H9 (cell line): ENCODE data around the gene IRF6. TPM values are rescaled to one million over a fixed set of nuclear protein-coding genes. Genes with fewer than 3 reads are reported as not detected.

Experiments
- DNase-seq: peaks from one replicate; pipeline ENCODE4 v3.0.0-alpha.2; 2017
- H2AFZ ChIP-seq: one replicate; pipeline ENCODE4 v1.6.1; 2013; ENCODE audit warnings: mild to moderate bottlenecking, low read length, control low read depth, moderate library complexity
- H2AK5ac ChIP-seq: 2 replicates; pipeline ENCODE4 v1.6.1; 2013; ENCODE audit warnings: low read length, control low read depth, mixed read lengths; ENCODE audit not compliant: insufficient read length
- H2BK120ac ChIP-seq: one replicate; pipeline ENCODE4 v1.6.1; 2013; ENCODE audit warnings: low read depth, mild to moderate bottlenecking, low read length, control low read depth, inconsistent platforms; ENCODE audit not compliant: poor library complexity, severe bottlenecking
- H2BK12ac ChIP-seq: 2 replicates; pipeline ENCODE4 v1.6.1; 2013; ENCODE audit warnings: low read length, control low read depth, mixed read lengths, low read depth; ENCODE audit not compliant: insufficient read length
- H2BK15ac ChIP-seq: 2 replicates; pipeline ENCODE4 v1.6.1; 2013; ENCODE audit warnings: low read depth, low read length, control low read depth
- H2BK20ac ChIP-seq: one replicate; pipeline ENCODE4 v1.6.1; 2013; ENCODE audit warnings: low read depth, mild to moderate bottlenecking, low read length, control low read depth, inconsistent platforms; ENCODE audit not compliant: poor library complexity, severe bottlenecking
- H2BK5ac ChIP-seq: 2 replicates; pipeline ENCODE4 v1.6.1; 2013; ENCODE audit warnings: low read length, control low read depth, mixed read lengths; ENCODE audit not compliant: insufficient read length
- H3K14ac ChIP-seq: 2 replicates; pipeline ENCODE4 v1.6.1; 2013; ENCODE audit warnings: low read length, control low read depth; ENCODE audit not compliant: insufficient read depth
- H3K18ac ChIP-seq: 2 replicates; pipeline ENCODE4 v1.6.1; 2013; ENCODE audit warnings: low read depth, mild to moderate bottlenecking, mixed read lengths, low read length, control low read depth; ENCODE audit not compliant: insufficient read length
- H3K23ac ChIP-seq: 2 replicates; pipeline ENCODE4 v1.6.1; 2013; ENCODE audit warnings: low read length, control low read depth, mixed read lengths, low read depth; ENCODE audit not compliant: insufficient read length
- H3K23me2 ChIP-seq: 2 replicates; pipeline ENCODE4 v1.6.1; 2013; ENCODE audit warnings: low read depth, mild to moderate bottlenecking, mixed read lengths, low read length, control low read depth; ENCODE audit not compliant: insufficient read length, poor library complexity, severe bottlenecking
- H3K27ac ChIP-seq: 2 replicates; pipeline ENCODE4 v1.5.1; 2013; ENCODE audit warnings: low read length, control low read depth, mixed read lengths, low read depth; ENCODE audit not compliant: insufficient read length
- H3K27me3 ChIP-seq: 2 replicates; pipeline ENCODE4 v1.6.1; 2013; ENCODE audit warnings: low read length, control low read depth, inconsistent platforms; ENCODE audit not compliant: insufficient read depth
- H3K4ac ChIP-seq: 2 replicates; pipeline ENCODE4 v1.6.1; 2013; ENCODE audit warnings: low read depth, mild to moderate bottlenecking, control low read depth, inconsistent platforms, low read length, moderate library complexity
- H3K4me1 ChIP-seq: 2 replicates; pipeline ENCODE4 v1.6.1; 2013; ENCODE audit warnings: low read length, control low read depth, inconsistent platforms; ENCODE audit not compliant: insufficient read depth
- H3K4me2 ChIP-seq: 2 replicates; pipeline ENCODE4 v1.6.1; 2013; ENCODE audit warnings: low read length, control low read depth, mixed read lengths; ENCODE audit not compliant: insufficient read length, insufficient read depth
- H3K56ac ChIP-seq: 2 replicates; pipeline ENCODE4 v1.6.1; 2013; ENCODE audit warnings: low read depth, mild to moderate bottlenecking, mixed read lengths, low read length, control low read depth; ENCODE audit not compliant: insufficient read length
- H3K79me1 ChIP-seq: 2 replicates; pipeline ENCODE4 v1.6.1; 2013; ENCODE audit warnings: low read depth, mild to moderate bottlenecking, moderate library complexity, low read length, control low read depth, inconsistent platforms; ENCODE audit not compliant: insufficient read depth, poor library complexity, severe bottlenecking
- H3K79me2 ChIP-seq: 2 replicates; pipeline ENCODE4 v1.6.1; 2013; ENCODE audit warnings: low read length, control low read depth, inconsistent platforms; ENCODE audit not compliant: insufficient read depth
- H3K9ac ChIP-seq: 2 replicates; pipeline ENCODE4 v1.6.1; 2013; ENCODE audit warnings: low read length, control low read depth, mixed read lengths; ENCODE audit not compliant: insufficient read length; ENCODE audit errors: extremely low read depth
- H3K9me3 ChIP-seq: one replicate; pipeline ENCODE4 v1.6.1; 2013; ENCODE audit warnings: low read depth, low read length, inconsistent platforms; ENCODE audit not compliant: control insufficient read depth
- H3T11ph ChIP-seq: one replicate; pipeline ENCODE4 v1.6.1; 2013; ENCODE audit warnings: mild to moderate bottlenecking, low read length, control low read depth, inconsistent platforms
- H4K20me1 ChIP-seq: one replicate; pipeline ENCODE4 v1.6.1; 2013; ENCODE audit not compliant: control insufficient read depth, insufficient read length, insufficient read depth
- H4K5ac ChIP-seq: 2 replicates; pipeline ENCODE4 v1.6.1; 2013; ENCODE audit warnings: low read depth, mild to moderate bottlenecking, mixed read lengths, low read length, control low read depth; ENCODE audit not compliant: insufficient read length
- H4K8ac ChIP-seq: replicated peaks from 2 replicates; pipeline ENCODE4 v1.6.1; 2013; ENCODE audit warnings: low read length, control low read depth, mixed read lengths, low read depth; ENCODE audit not compliant: insufficient read length
- H4K91ac ChIP-seq: 2 replicates; pipeline ENCODE4 v1.6.1; 2013; ENCODE audit warnings: low read depth, mild to moderate bottlenecking, moderate library complexity, mixed read lengths, low read length, control low read depth; ENCODE audit not compliant: insufficient read length
- H3K27ac Mint-ChIP-seq, 3 experiments: 2 replicates in 2 of 3; 3 replicates in 1 of 3; pipeline ENCODE4 v1.8.0; 2020 to 2021; ENCODE audit warnings: mixed read lengths in 3 of 3, mild to moderate bottlenecking in 1 of 3, moderate library complexity in 1 of 3
- H3K27me3 Mint-ChIP-seq: 2 replicates; pipeline ENCODE4 v1.8.0; 2021; ENCODE audit warnings: low read depth, mild to moderate bottlenecking, moderate library complexity, mixed read lengths
- H3K36me3 Mint-ChIP-seq, 3 experiments: 2 replicates in 2 of 3; 3 replicates in 1 of 3; pipeline ENCODE4 v1.8.0; 2020 to 2021; ENCODE audit warnings: low read depth in 3 of 3, mixed read lengths in 3 of 3; ENCODE audit not compliant: insufficient read depth in 1 of 3
- H3K4me1 Mint-ChIP-seq, 2 experiments: 2 replicates each; pipeline ENCODE4 v1.8.0; 2020; ENCODE audit warnings: mixed read lengths in 2 of 2
- H3K4me3 Mint-ChIP-seq, 2 experiments: 2 replicates in 1 of 2; 3 replicates in 1 of 2; pipeline ENCODE4 v1.8.0; 2020 to 2021; ENCODE audit warnings: mild to moderate bottlenecking in 2 of 2, mixed read lengths in 2 of 2, moderate library complexity in 1 of 2
- H3K9me3 Mint-ChIP-seq, 2 experiments: 2 replicates in 1 of 2; 3 replicates in 1 of 2; pipeline ENCODE4 v1.8.0; 2020; ENCODE audit warnings: mild to moderate bottlenecking in 2 of 2, mixed read lengths in 2 of 2, moderate library complexity in 1 of 2
- CTCF ChIP-seq: fragments of 200-600 bp; sonication (generic); conservative IDR thresholded peaks from 3 replicates; pipeline ENCODE4 v1.8.0; 2021; ENCODE audit warnings: antibody characterized with exemption, mild to moderate bottlenecking
- WGBS: extraction: QIAGEN DNeasy Blood & Tissue Kit; methylation state at CpG from one replicate; pipeline ENCODE4 v1.1.7; 2013; ENCODE audit warnings: missing lambda C conversion rate, low lambda C conversion rate, mixed read lengths; ENCODE audit not compliant: insufficient read length; ENCODE audit errors: extremely low coverage; 5-methylcytosine and 5-hydroxymethylcytosine counted together
- total RNA-seq: library from RNA; stranded (reverse); gene quantifications from 2 replicates; pipeline ENCODE4 v1.2.1, GENCODE V29; 2021

Gene IRF6
- total RNA-seq, 1 experiment from 2014 or later, result 7.1 TPM

GRCh38 chr1:209769971-209770370 lies 36.0 kb downstream of the IRF6 start:
- Histone ChIP-seq H3K56ac (no peak overlapping the region), H3K9ac (no peak overlapping the region), H3K23me2 (no peaks in the 10 kb centered on the region), H2BK120ac (no peak overlapping the region), H3K14ac (no peak overlapping the region), H2BK12ac (no peak overlapping the region), H3K79me2 (no peaks in the 10 kb centered on the region), H3K4me2 (no peak overlapping the region), H3K9me3 (no peaks in the 10 kb centered on the region), H3K79me1 (no peaks in the 10 kb centered on the region), H3K23ac (no peak overlapping the region), H4K20me1 (peaks cover 3% of the 10 kb centered on the region), H3K27me3 (no peaks in the 10 kb centered on the region), H3K18ac (no peak overlapping the region), H2AFZ (no peak overlapping the region), H3K4ac (no peak overlapping the region), H3T11ph (no peak overlapping the region), H2BK5ac (no peak overlapping the region), H2BK20ac (no peak overlapping the region), H2AK5ac (no peak overlapping the region), H4K8ac (peak overlapping the region; percentile 40), H4K91ac (no peak overlapping the region), H4K5ac (no peak overlapping the region), H2BK15ac (no peak overlapping the region), H3K4me1 (no peaks in the 10 kb centered on the region), H3K27ac (no peak overlapping the region)
- WGBS, result no CpG with 5 or more reads among the region's 7 CpGs
- no peaks in the 10 kb centered on the region; a peak in 1 of 7 replicates for H3K36me3 Mint-ChIP-seq
- H3K27ac Mint-ChIP-seq, result no peak overlapping the region
- H3K4me1 Mint-ChIP-seq, result peaks cover 0 to 6% of the 10 kb centered on the region in 2 experiments; a peak in 1 of 4 replicates
- TF ChIP-seq CTCF, result no peak
- H3K4me3 Mint-ChIP-seq, result no peak overlapping the region
- H3K27me3 Mint-ChIP-seq, result peaks cover 4% of the 10 kb centered on the region; the same call in 1 of the 2 replicates
- no peak for DNase-seq
- no peaks in the 10 kb centered on the region for H3K9me3 Mint-ChIP-seq
